GM12865 (cell line): Measurements from ENCODE around the gene E2F6.

Experiments used
- DNase-seq: peaks from one replicate; pipeline ENCODE4 v3.0.0; 2010; ENCODE audit warnings: low read depth
- H3K4me3 ChIP-seq: 2 replicates; pipeline ENCODE4 v1.5.1; 2011; ENCODE audit warnings: mild to moderate bottlenecking, low read depth, low read length, control low read depth
- TF ChIP-seq, protein P1 (sequence below): IDR thresholded peaks from 2 replicates; pipeline ENCODE4 v1.5.1; 2011; ENCODE audit warnings: low read length, control low read depth, low read depth, inconsistent platforms; ENCODE audit not compliant: insufficient read depth; ENCODE audit errors: missing control alignments

The E2F6 gene

DNA sequence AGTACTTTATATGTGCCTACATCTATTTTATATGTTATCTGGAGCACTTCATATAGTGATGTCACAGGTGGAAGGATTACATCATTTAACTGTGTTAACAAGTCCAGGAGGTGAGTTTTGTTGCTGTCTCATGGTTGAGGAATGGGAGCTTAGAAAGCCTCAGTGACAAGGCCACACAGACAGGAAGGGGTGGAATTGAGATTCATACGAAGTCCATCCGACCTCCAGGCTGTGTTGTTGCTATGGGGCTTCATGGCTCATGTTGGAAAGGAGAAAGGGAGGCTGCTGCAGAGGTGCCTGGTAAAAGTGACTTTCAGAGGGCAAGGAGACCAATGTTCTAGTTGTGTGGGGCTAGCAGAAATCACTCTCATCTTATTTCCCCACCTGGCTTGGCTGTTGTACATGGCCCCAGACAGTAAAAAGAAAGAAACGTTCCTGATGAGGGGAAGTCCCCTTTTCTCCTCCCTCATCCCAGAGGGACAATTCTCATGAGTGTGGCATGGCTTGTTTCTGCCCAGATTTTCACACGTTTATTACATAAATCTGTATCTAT lies 36.9 kb upstream of the E2F6 start:
- TF ChIP-seq, protein P1, sequence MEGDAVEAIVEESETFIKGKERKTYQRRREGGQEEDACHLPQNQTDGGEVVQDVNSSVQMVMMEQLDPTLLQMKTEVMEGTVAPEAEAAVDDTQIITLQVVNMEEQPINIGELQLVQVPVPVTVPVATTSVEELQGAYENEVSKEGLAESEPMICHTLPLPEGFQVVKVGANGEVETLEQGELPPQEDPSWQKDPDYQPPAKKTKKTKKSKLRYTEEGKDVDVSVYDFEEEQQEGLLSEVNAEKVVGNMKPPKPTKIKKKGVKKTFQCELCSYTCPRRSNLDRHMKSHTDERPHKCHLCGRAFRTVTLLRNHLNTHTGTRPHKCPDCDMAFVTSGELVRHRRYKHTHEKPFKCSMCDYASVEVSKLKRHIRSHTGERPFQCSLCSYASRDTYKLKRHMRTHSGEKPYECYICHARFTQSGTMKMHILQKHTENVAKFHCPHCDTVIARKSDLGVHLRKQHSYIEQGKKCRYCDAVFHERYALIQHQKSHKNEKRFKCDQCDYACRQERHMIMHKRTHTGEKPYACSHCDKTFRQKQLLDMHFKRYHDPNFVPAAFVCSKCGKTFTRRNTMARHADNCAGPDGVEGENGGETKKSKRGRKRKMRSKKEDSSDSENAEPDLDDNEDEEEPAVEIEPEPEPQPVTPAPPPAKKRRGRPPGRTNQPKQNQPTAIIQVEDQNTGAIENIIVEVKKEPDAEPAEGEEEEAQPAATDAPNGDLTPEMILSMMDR = no peak

GRCh38 chr2:11500702-11501303 lies 34.8 kb upstream of the E2F6 start:
- TF ChIP-seq, protein P1 = no peak
- peak; percentile 74 for DNase-seq
- peak overlapping the region; percentile 16 for H3K4me3 ChIP-seq

More for the DNA sequence above, 36.9 kb upstream of the E2F6 start:
- no peak for DNase-seq
- H3K4me3 ChIP-seq = no peak overlapping the region

GRCh38 chr2:11499081-11499743 lies 33.3 kb upstream of the E2F6 start:
- peak; percentile 15 for DNase-seq
- TF ChIP-seq, protein P1 = no peak
- H3K4me3 ChIP-seq = 0 out of 2 replicates have a peak overlapping the region, but pooled peaks have one; percentile 16

DNA sequence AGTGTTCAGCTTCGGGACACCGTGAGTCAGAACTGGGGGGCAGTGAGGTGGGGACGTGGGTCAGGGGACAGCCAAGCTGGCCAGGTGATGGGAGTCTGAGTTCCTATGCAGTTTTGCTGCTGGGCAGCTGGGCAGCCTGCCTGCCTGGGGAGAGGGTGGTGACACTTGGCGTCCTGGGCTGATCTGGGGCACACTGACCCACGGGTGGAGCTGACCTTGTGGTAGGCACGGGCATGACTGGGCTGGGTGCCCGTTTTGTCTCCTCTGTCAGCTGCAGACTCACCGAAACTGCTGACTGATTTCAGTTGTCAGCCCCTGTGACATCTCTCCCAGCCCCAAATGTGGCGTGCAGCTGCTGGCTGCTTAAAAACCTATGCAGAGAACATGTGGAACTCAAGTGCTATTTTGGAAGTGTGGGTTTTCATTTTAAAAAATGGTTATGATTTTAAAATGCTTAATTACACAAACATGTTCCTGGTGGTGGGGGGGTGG lies 32.6 kb upstream of the E2F6 start:
- DNase-seq = peak; percentile 92
- TF ChIP-seq, protein P1 = no peak
- 0 out of 2 replicates have a peak overlapping the region, but pooled peaks have one; percentile 16 for H3K4me3 ChIP-seq

DNA sequence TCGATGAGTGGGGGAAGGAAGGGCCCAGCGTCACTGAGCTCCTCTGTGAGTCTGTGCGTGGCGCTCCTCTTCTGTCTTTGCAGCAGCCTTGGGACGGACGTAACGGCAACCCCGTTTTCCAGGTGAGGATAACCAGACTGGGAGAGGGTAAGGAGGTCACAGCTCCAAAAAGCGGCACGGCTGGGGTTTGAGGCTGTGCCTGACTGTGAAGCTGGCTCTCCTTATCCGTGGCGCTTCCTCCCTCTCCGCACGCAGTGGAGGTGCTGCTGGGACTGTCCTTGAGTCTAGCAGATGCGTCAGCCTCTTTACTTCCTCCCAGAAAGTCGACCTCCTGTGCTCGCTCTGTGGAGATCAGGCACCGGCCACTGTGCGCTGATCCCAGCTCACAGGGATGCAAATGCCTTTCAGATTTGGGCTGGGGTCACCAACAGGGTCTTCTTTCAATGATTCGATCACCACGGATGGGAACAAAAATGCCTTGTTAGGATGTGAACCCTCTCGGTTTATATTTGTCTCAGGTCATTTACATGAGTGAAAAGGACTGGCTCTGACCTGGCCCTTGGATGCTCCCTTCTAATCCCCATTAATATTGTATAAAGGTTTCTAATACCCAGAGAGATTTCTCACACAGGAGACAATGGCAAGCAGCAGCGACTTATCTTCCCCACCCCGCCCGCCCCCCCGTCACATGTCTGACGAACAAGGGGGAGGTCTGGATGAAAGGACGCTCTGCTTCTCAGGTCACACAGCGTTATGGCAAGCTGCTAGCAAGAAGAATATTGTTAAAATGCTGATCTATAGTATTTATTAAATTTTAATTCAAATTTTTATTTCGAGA lies 30.1 kb upstream of the E2F6 start:
- no peak overlapping the region for H3K4me3 ChIP-seq
- TF ChIP-seq, protein P1 = no peak

GRCh38 chr2:11494310-11494709 lies 28.3 kb upstream of the E2F6 start:
- no peak overlapping the region for H3K4me3 ChIP-seq
- TF ChIP-seq, protein P1 = no peak
- DNase-seq = no peak

More for the DNA sequence above, 30.1 kb upstream of the E2F6 start:
- DNase-seq = no peak
